Esophagus muscularis mucosa (tissue), 4 donors: Measurements from ENCODE around the gene SCAANT1. TPM values are rescaled to one million over a fixed set of nuclear protein-coding genes. Genes with fewer than 3 reads are reported as not detected.
A peak's percentile ranks its signal among the peaks of the same experiment; 100 is the strongest.

Experiments used
- DNase-seq: peaks from one replicate; pipeline ENCODE4 v3.0.0-alpha.2; 2017; ENCODE audit errors: extremely low spot score
- H3K27ac ChIP-seq, 4 donors: fragments of 200-600 bp; sonication (generic); replicated peaks in 1 of 4; 1 replicate in 3 of 4; 2 replicates in 1 of 4; pipeline ENCODE4 v1.5.1; 2016 to 2019; ENCODE audit warnings: mild to moderate bottlenecking in 1 of 4
- H3K27me3 ChIP-seq, 4 donors: fragments of 200-600 bp; sonication (generic); one replicate each; pipeline versions ENCODE4 v1.5.1 to v1.6.0; 2016 to 2019
- H3K36me3 ChIP-seq, 4 donors: fragments of 200-600 bp; sonication (generic); one replicate each; pipeline ENCODE4 v1.5.1; 2016 to 2019
- H3K4me1 ChIP-seq, 4 donors: fragments of 200-600 bp; sonication (generic); one replicate each; pipeline ENCODE4 v1.5.1; 2016 to 2019
- H3K4me3 ChIP-seq, 4 donors: fragments of 200-600 bp; sonication (generic); 1 replicate in 2 of 4; 2 replicates in 2 of 4; pipeline ENCODE4 v1.5.1; 2016 to 2019; ENCODE audit warnings: mild to moderate bottlenecking in 4 of 4, moderate library complexity in 1 of 4
- H3K9me3 ChIP-seq, 4 donors: fragments of 200-600 bp; sonication (generic); 1 replicate in 3 of 4; 2 replicates in 1 of 4; pipeline ENCODE4 v1.5.1; 2016 to 2019
- EP300 ChIP-seq: sonication (generic); formaldehyde crosslinking; IDR thresholded peaks from one replicate; pipeline ENCODE4 v1.6.1; 2017; ENCODE audit warnings: antibody characterized with exemption
- POLR2A ChIP-seq: fragments of 450-650 bp; IDR thresholded peaks from one replicate; pipeline ENCODE4 v1.6.1; 2017; ENCODE audit warnings: antibody characterized with exemption, moderate library complexity, mild to moderate bottlenecking, low read depth
- POLR2AphosphoS5 ChIP-seq, 2 donors: sonication (generic); formaldehyde crosslinking; IDR thresholded peaks; one replicate each; pipeline ENCODE4 v1.6.1; 2017; ENCODE audit warnings: antibody characterized with exemption in 2 of 2
- WGBS: methylation state at CpG from one replicate; pipeline ENCODE4 v1.1.5; 2018; 5-methylcytosine and 5-hydroxymethylcytosine counted together
- intact Hi-C: fragments of 100-400 bp; cut with DNase I; formaldehyde crosslinking; loops from one replicate; pipeline ENCODE4 v1.15.1; 2023
- total RNA-seq, 4 donors: library from RNA; depleted of rRNA; stranded (reverse); fragments of >200 nt; gene quantifications; one replicate each; pipeline versions ENCODE4 v1.1.0 to v1.2.1, GENCODE V29; 2016
- TF ChIP-seq, protein P1 (sequence below), 3 experiments: fragments of 200-600 bp in 2 of 3; fragments of 450-650 bp in 1 of 3; sonication (generic) in 2 of 3; IDR thresholded peaks; one replicate each; pipeline ENCODE4 v1.5.1; 2017 to 2019; ENCODE audit warnings: antibody characterized with exemption in 3 of 3, mild to moderate bottlenecking in 2 of 3, moderate library complexity in 1 of 3

SCAANT1 gene
- total RNA-seq, 4 donors from 2014 or later = not detected

DNA sequence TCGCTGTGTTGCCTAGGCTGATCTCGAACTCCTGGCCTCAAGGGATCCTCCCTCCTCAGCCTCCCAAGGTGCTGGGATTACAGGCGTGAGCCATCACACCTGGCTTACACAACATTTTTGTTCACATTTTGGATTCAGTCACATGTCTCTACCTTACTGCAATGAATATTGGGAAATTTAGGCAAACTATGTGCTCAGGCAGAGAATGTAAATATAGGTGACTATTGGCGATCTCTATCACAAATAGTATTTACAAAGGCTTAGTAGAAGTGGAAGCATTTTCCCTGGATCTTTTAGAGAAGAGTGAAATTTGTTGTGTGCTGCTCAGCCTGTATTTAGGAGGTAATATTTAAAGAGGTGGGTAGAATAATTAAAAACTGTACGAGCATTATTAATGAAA lies 20.7 kb downstream of the SCAANT1 start:
- Histone ChIP-seq H3K36me3 (peaks cover 0 to 8% (median 0%) of the 10 kb centered on the region in 4 donors), H3K4me1 (peaks cover 7 to 37% (median 18%) of the 10 kb centered on the region in 4 donors), H3K9me3 (no peaks in the 10 kb centered on the region), H3K4me3 (no peak overlapping the region), H3K27ac (no peak overlapping the region), H3K27me3 (no peaks in the 10 kb centered on the region)
- DNase-seq = no peak
- TF ChIP-seq POLR2AphosphoS5 (IDR thresholded peaks at IDR 0.05) (no peak), POLR2A (no peak)
- TF ChIP-seq, protein P1, sequence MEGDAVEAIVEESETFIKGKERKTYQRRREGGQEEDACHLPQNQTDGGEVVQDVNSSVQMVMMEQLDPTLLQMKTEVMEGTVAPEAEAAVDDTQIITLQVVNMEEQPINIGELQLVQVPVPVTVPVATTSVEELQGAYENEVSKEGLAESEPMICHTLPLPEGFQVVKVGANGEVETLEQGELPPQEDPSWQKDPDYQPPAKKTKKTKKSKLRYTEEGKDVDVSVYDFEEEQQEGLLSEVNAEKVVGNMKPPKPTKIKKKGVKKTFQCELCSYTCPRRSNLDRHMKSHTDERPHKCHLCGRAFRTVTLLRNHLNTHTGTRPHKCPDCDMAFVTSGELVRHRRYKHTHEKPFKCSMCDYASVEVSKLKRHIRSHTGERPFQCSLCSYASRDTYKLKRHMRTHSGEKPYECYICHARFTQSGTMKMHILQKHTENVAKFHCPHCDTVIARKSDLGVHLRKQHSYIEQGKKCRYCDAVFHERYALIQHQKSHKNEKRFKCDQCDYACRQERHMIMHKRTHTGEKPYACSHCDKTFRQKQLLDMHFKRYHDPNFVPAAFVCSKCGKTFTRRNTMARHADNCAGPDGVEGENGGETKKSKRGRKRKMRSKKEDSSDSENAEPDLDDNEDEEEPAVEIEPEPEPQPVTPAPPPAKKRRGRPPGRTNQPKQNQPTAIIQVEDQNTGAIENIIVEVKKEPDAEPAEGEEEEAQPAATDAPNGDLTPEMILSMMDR (IDR thresholded peaks at IDR 0.05) = no peak
- 97% methylated on average over 5 of the region's 5 CpGs for WGBS
- intact Hi-C loops = no loop called here

DNA sequence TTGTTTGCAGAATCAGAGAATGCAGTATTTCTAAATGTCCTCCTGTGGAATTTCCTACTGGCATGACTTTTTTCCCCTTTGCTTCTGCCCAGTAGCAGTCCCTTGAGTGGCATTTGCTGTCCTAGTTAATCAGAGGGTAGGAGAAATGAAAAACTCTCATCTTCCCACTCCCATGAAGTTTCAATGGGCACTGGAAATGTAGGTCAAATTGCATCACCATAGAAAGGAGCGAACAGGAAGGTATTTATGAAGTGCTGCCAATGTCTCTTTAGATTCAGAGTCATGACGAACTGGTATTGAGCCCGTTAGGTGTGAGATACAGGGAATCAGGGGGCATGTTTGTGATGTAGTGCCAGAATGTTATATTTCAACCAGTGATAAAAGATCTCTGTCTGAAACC lies 25.3 kb downstream of the SCAANT1 start:
- Histone ChIP-seq H3K4me3 (no peak overlapping the region), H3K9me3 (no peaks in the 10 kb centered on the region), H3K27ac (peak overlapping the region in 1 of 4 donors; percentile 16), H3K27me3 (no peaks in the 10 kb centered on the region), H3K4me1 (peaks cover 4 to 30% (median 20%) of the 10 kb centered on the region in 4 donors), H3K36me3 (peaks cover 0 to 7% (median 0%) of the 10 kb centered on the region in 4 donors)
- intact Hi-C loops = no loop called here
- no peak for TF ChIP-seq POLR2A
- no peak for TF ChIP-seq EP300
- TF ChIP-seq, protein P1 (IDR thresholded peaks at IDR 0.05) = no peak
- TF ChIP-seq POLR2AphosphoS5 (IDR thresholded peaks at IDR 0.05) = no peak
- no peak for DNase-seq
- 53% methylated on average over 3 of the region's 3 CpGs for WGBS

DNA sequence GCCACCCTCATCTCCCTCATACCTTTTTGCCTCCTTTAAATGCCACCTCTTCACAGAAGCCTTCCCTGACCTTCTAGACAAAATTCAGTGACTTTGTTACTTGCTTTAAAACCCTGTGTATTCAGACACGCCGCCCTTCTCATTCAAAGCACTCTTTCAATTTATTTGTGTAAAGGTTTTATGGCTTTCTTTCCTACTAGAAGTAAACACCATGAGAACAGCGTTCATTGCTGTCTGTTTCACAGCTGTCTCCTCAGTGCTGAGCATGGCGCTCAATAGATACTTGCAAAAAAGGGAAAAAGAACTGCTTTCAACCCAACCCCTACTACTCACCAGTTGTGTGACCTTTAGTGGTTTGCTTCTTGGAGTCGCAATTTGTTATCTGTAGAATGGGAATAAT lies 31.5 kb downstream of the SCAANT1 start:
- peaks cover 20 to 34% (median 33%) of the 10 kb centered on the region in 4 donors for H3K4me1 ChIP-seq
- no peak overlapping the region for H3K27ac ChIP-seq
- no peaks in the 10 kb centered on the region for H3K36me3 ChIP-seq
- no peak overlapping the region for H3K4me3 ChIP-seq
- intact Hi-C loops = no loop called here
- 94% methylated on average over 5 of the region's 5 CpGs for whole genome bisulfite sequencing
- DNase-seq = no peak
- no peaks in the 10 kb centered on the region for H3K27me3 ChIP-seq
- TF ChIP-seq POLR2A (no peak), POLR2AphosphoS5 (IDR thresholded peaks at IDR 0.05) (no peak), EP300 (no peak)
- TF ChIP-seq, protein P1 (IDR thresholded peaks at IDR 0.05) = no peak
- H3K9me3 ChIP-seq = no peaks in the 10 kb centered on the region

DNA sequence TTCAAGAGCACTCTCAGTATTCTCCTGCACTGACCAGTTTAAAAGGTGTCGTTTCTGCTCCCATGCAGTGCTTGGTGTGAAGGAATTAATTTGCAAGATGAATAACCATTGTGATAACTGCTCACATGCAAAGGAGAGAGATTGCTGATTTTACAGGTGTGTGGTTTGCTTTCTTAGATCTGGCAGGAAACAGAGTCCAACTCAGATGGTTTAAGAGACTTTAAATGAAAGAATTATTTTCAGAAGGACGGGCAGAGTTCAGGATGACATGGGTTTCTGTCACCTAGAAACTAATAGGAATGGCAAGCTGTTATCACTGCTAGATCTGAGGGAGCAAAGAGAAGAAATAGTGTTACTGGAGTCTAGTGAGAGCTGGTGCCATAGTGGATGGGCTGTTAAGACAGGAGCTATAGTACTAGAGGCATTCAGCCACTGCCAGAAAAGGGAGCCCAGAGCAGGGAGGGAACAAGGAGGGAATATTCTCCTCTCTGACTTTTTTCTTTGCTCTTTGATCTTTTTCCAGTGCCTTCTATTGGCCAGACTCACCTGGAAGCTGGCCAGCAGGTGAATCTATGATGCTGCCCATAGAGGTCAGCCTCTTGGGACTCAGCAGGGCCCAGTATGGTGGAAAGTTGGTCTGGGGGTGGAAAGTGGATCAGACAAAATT lies 33.7 kb downstream of the SCAANT1 start:
- H3K27ac ChIP-seq = no peak overlapping the region
- 52% methylated on average over 2 of the region's 2 CpGs for WGBS
- intact Hi-C loops = no loop called here
- no peak for DNase-seq
- H3K4me1 ChIP-seq = peaks cover 22 to 41% (median 35%) of the 10 kb centered on the region in 4 donors
- H3K4me3 ChIP-seq = no peak overlapping the region
- H3K27me3 ChIP-seq = no peaks in the 10 kb centered on the region
- H3K36me3 ChIP-seq = no peaks in the 10 kb centered on the region
- TF ChIP-seq EP300 (no peak), POLR2AphosphoS5 (IDR thresholded peaks at IDR 0.05) (no peak), POLR2A (no peak)
- TF ChIP-seq, protein P1 (IDR thresholded peaks at IDR 0.05) = no peak
- no peaks in the 10 kb centered on the region for H3K9me3 ChIP-seq
